H1 (cell line): ENCODE data around the gene SCAF1. TPM values are rescaled to one million over a fixed set of nuclear protein-coding genes. Genes with fewer than 3 reads are reported as not detected.

Experiments used
- CTCF ChIA-PET: fragments of 300-600 bp; sonication (Branson Sonifier 250); formaldehyde crosslinking; loops from one replicate; lab custom pipeline; 2021; ENCODE audit not compliant: partially characterized antibody; lab: Charles Lee
- POLR2A ChIA-PET: fragments of 300-600 bp; sonication (Branson Sonifier 250); formaldehyde crosslinking; loops from one replicate; lab custom pipeline; 2021; ENCODE audit warnings: inconsistent platforms; ENCODE audit not compliant: partially characterized antibody; lab: Charles Lee
- DNase-seq, 2 experiments: peaks; one replicate each; pipeline versions ENCODE4 v3.0.0 to v3.0.0-alpha.2; 2010 to 2022; ENCODE audit warnings: low spot score in 2 of 2, low read depth in 1 of 2, mixed read lengths in 1 of 2
- FAIRE-seq: peaks from 2 replicates; lab custom pipeline; 2011; peaks lifted over from hg19 to GRCh38; lab: Jason Lieb, UNC
- H2AFZ ChIP-seq: 2 replicates; pipeline ENCODE4 v1.8.1; 2012; ENCODE audit warnings: low read length, inconsistent platforms
- H2AK5ac ChIP-seq: 2 replicates; pipeline ENCODE4 v1.6.1; 2013; ENCODE audit warnings: low read depth, low read length
- H2BK120ac ChIP-seq: replicated peaks from 2 replicates; pipeline ENCODE3; 2013; ENCODE audit warnings: low read depth, low read length, inconsistent platforms
- H2BK12ac ChIP-seq: 2 replicates; pipeline ENCODE4 v1.6.1; 2013; ENCODE audit warnings: low read depth, low read length
- H2BK15ac ChIP-seq: 2 replicates; pipeline ENCODE4 v1.6.1; 2013; ENCODE audit warnings: low read length
- H2BK20ac ChIP-seq: 2 replicates; pipeline ENCODE4 v1.6.1; 2013; ENCODE audit warnings: low read length
- H2BK5ac ChIP-seq: 2 replicates; pipeline ENCODE4 v1.6.1; 2013; ENCODE audit warnings: low read depth, low read length
- H3K14ac ChIP-seq: 2 replicates; pipeline ENCODE4 v1.6.1; 2013; ENCODE audit warnings: inconsistent platforms; ENCODE audit not compliant: insufficient read length
- H3K18ac ChIP-seq: 2 replicates; pipeline ENCODE4 v1.6.1; 2013; ENCODE audit warnings: low read length; ENCODE audit errors: extremely low read depth
- H3K23ac ChIP-seq: 2 replicates; pipeline ENCODE4 v1.6.1; 2013; ENCODE audit warnings: inconsistent platforms; ENCODE audit not compliant: insufficient read length
- H3K23me2 ChIP-seq: 2 replicates; pipeline ENCODE4 v1.6.1; 2013; ENCODE audit warnings: low read depth, low read length
- H3K27ac ChIP-seq: 2 replicates; pipeline ENCODE4 v1.6.1; 2011; ENCODE audit warnings: low read depth, low read length, inconsistent platforms
- H3K27me3 ChIP-seq, 4 experiments: replicated peaks in 1 of 4; 1 replicate in 1 of 4; 2 replicates in 3 of 4; pipeline versions ENCODE4 v1.6.1 to v1.8.1; 2011 to 2013; ENCODE audit warnings: low read length in 3 of 4, mild to moderate bottlenecking in 3 of 4, inconsistent platforms in 2 of 4, mixed read lengths in 2 of 4, moderate library complexity in 1 of 4; ENCODE audit not compliant: control insufficient read depth in 3 of 4, insufficient read depth in 3 of 4; ENCODE audit errors: extremely low read depth in 1 of 4
- H3K36me3 ChIP-seq, 4 experiments: 2 replicates each; pipeline versions ENCODE4 v1.6.1 to v1.8.1; 2011 to 2013; ENCODE audit warnings: mild to moderate bottlenecking in 4 of 4, low read length in 3 of 4, moderate library complexity in 2 of 4, control low read depth in 1 of 4, inconsistent platforms in 1 of 4; ENCODE audit not compliant: insufficient read depth in 4 of 4, control insufficient read depth in 2 of 4
- H3K4ac ChIP-seq: replicated peaks from 2 replicates; pipeline ENCODE3; 2013; ENCODE audit warnings: low read length, low read depth, mixed read lengths, inconsistent platforms; ENCODE audit not compliant: insufficient read length
- H3K4me1 ChIP-seq, 4 experiments: replicated peaks in 1 of 4; 1 replicate in 1 of 4; 2 replicates in 3 of 4; pipeline versions ENCODE4 v1.6.1 to v1.8.1; 2011 to 2013; ENCODE audit warnings: low read length in 3 of 4, inconsistent platforms in 2 of 4, mixed read lengths in 1 of 4; ENCODE audit not compliant: insufficient read depth in 4 of 4, control insufficient read depth in 3 of 4
- H3K4me2 ChIP-seq, 2 experiments: 2 replicates each; pipeline versions ENCODE4 v1.6.1 to v1.8.1; 2011 to 2013; ENCODE audit warnings: low read depth in 2 of 2, low read length in 2 of 2, control low read depth in 1 of 2, inconsistent platforms in 1 of 2, mild to moderate bottlenecking in 1 of 2; ENCODE audit not compliant: insufficient read depth in 1 of 2
- H3K4me3 ChIP-seq, 4 experiments: fragments of 200-600, 300-600 bp in 1 of 4; sonication (generic), shearing (Covaris generic), sonication (Bioruptor Twin) in 1 of 4; 2 replicates each; pipeline versions ENCODE4 v1.5.1 to v1.8.1; 2011 to 2016; ENCODE audit warnings: low read length in 4 of 4, low read depth in 3 of 4, control low read depth in 2 of 4, inconsistent platforms in 2 of 4, mild to moderate bottlenecking in 2 of 4, mixed read lengths in 1 of 4, moderate library complexity in 1 of 4; ENCODE audit not compliant: insufficient read depth in 2 of 4; ENCODE audit errors: extremely low read depth in 1 of 4
- H3K56ac ChIP-seq: replicated peaks from 2 replicates; pipeline ENCODE3; 2013; ENCODE audit warnings: low read depth, mild to moderate bottlenecking, mixed read lengths, low read length, inconsistent platforms; ENCODE audit not compliant: insufficient read length
- H3K79me1 ChIP-seq: 2 replicates; pipeline ENCODE4 v1.6.1; 2013; ENCODE audit warnings: low read depth, low read length, control low read depth
- H3K79me2 ChIP-seq, 2 experiments: 2 replicates each; pipeline versions ENCODE4 v1.6.1 to v1.8.1; 2012 to 2013; ENCODE audit warnings: low read length in 2 of 2, mild to moderate bottlenecking in 2 of 2, inconsistent platforms in 1 of 2; ENCODE audit not compliant: insufficient read depth in 2 of 2, control insufficient read depth in 1 of 2
- H3K9ac ChIP-seq, 4 experiments: replicated peaks in 1 of 4; 1 replicate in 1 of 4; 2 replicates in 3 of 4; pipeline versions ENCODE4 v1.6.1 to v1.8.1; 2011 to 2013; ENCODE audit warnings: low read depth in 3 of 4, low read length in 3 of 4, control low read depth in 2 of 4, mild to moderate bottlenecking in 2 of 4, moderate library complexity in 2 of 4, inconsistent platforms in 1 of 4; ENCODE audit errors: extremely low read depth in 1 of 4
- H3K9me3 ChIP-seq, 2 experiments: 2 replicates each; pipeline versions ENCODE4 v1.6.1 to v1.8.1; 2012 to 2013; ENCODE audit warnings: mild to moderate bottlenecking in 2 of 2, moderate library complexity in 2 of 2, control low read depth in 1 of 2, inconsistent platforms in 1 of 2, low read depth in 1 of 2, low read length in 1 of 2, mixed read lengths in 1 of 2; ENCODE audit not compliant: insufficient read depth in 2 of 2
- H4K20me1 ChIP-seq, 2 experiments: replicated peaks in 1 of 2; 2 replicates each; pipeline versions ENCODE3 to v1.8.1; 2011 to 2013; ENCODE audit warnings: inconsistent platforms in 2 of 2, low read length in 2 of 2, mild to moderate bottlenecking in 1 of 2; ENCODE audit not compliant: insufficient read depth in 2 of 2, control insufficient read depth in 1 of 2
- H4K5ac ChIP-seq: 2 replicates; pipeline ENCODE4 v1.6.1; 2013; ENCODE audit warnings: low read length, low read depth, mixed read lengths, inconsistent platforms; ENCODE audit not compliant: insufficient read length
- H4K8ac ChIP-seq: 2 replicates; pipeline ENCODE4 v1.8.0; 2013; ENCODE audit warnings: mild to moderate bottlenecking, moderate library complexity, low read length, inconsistent platforms; ENCODE audit not compliant: insufficient read depth; ENCODE audit errors: extremely low read depth
- H4K91ac ChIP-seq: replicated peaks from 2 replicates; pipeline ENCODE3; 2013; ENCODE audit warnings: low read length, mixed read lengths, inconsistent platforms; ENCODE audit not compliant: insufficient read length
- ASH2L ChIP-seq: fragments of 200-600, 300-600 bp; sonication (generic); IDR thresholded peaks from one replicate; pipeline ENCODE4 v1.7.1; 2017; ENCODE audit warnings: low read length
- BACH1 ChIP-seq: IDR thresholded peaks from 2 replicates; pipeline ENCODE4 v1.6.1; 2012; ENCODE audit warnings: low read length, improper control_type of control experiment
- CTBP2 ChIP-seq: IDR thresholded peaks from 2 replicates; pipeline ENCODE4 v1.7.0; 2011; ENCODE audit warnings: borderline replicate concordance, mild to moderate bottlenecking, moderate library complexity, mixed read lengths, low read length; ENCODE audit not compliant: insufficient read depth, insufficient read length
- KDM5A ChIP-seq: fragments of 200-600 bp; IDR thresholded peaks from 2 replicates; pipeline ENCODE4 v1.7.1; 2012; ENCODE audit warnings: mild to moderate bottlenecking, low read length, inconsistent platforms, mixed read lengths
- RAD21 ChIP-seq, 2 experiments: IDR thresholded peaks in 1 of 2; conservative IDR thresholded peaks in 1 of 2; 2 replicates each; pipeline ENCODE4 v1.6.1; 2011; ENCODE audit warnings: low read depth in 2 of 2, low read length in 2 of 2, improper control_type of control experiment in 1 of 2, inconsistent platforms in 1 of 2, mild to moderate bottlenecking in 1 of 2, moderate library complexity in 1 of 2
- RBBP5 ChIP-seq: IDR thresholded peaks from 2 replicates; pipeline ENCODE4 v1.7.1; 2012; ENCODE audit warnings: low read depth, mild to moderate bottlenecking, inconsistent platforms, low read length, moderate library complexity, borderline replicate concordance
- RFX5 ChIP-seq: IDR thresholded peaks from 2 replicates; pipeline ENCODE4 v1.6.1; 2011; ENCODE audit warnings: low read depth, low read length, improper control_type of control experiment, borderline replicate concordance
- SAP30 ChIP-seq: fragments of 300-600 bp; sonication (generic); IDR thresholded peaks from 2 replicates; pipeline ENCODE4 v1.7.1; 2012; ENCODE audit warnings: low read length, moderate library complexity, mild to moderate bottlenecking, inconsistent platforms; ENCODE audit not compliant: insufficient read depth, insufficient replicate concordance
- SP4 ChIP-seq: IDR thresholded peaks from 2 replicates; pipeline ENCODE4 v1.6.1; 2012; ENCODE audit warnings: low read length, inconsistent platforms
- SUZ12 ChIP-seq: fragments of 200-600 bp; sonication (generic); IDR thresholded peaks from 2 replicates; pipeline ENCODE4 v1.6.1; 2012; ENCODE audit warnings: mild to moderate bottlenecking, inconsistent platforms, low read length, moderate library complexity, mixed read lengths
- YY1 ChIP-seq: IDR thresholded peaks from 2 replicates; pipeline ENCODE4 v1.6.1; 2011; ENCODE audit warnings: low read depth, mild to moderate bottlenecking, low read length
- WGBS, 2 experiments: shearing (Covaris generic) in 1 of 2; methylation state at CpG; one replicate each; pipeline versions ENCODE4 v1.1.6 to v1.1.7; 2013 to 2015; ENCODE audit warnings: low lambda C conversion rate in 2 of 2, mixed read lengths in 2 of 2, inconsistent platforms in 1 of 2, low coverage in 1 of 2, missing lambda C conversion rate in 1 of 2; ENCODE audit not compliant: insufficient replicate concordance in 2 of 2, insufficient coverage in 1 of 2, insufficient read length in 1 of 2; ENCODE audit errors: extremely low coverage in 1 of 2, missing lambda C conversion rate in 1 of 2; 5-methylcytosine and 5-hydroxymethylcytosine counted together
- polyA plus RNA-seq, 7 experiments: library from polyadenylated mRNA; depleted of rRNA in 3 of 7; stranded (reverse) in 5 of 7; unstranded in 2 of 7; fragments of >200 nt in 5 of 7; fragments of 200-250 nt in 2 of 7; gene quantifications; 1 replicate in 5 of 7; 2 replicates in 1 of 7; 4 replicates in 1 of 7; pipeline versions ENCODE4 v1.2.1 to v1.2.3, GENCODE V29; 2011 to 2013; ENCODE audit warnings: missing spikeins in 2 of 7, mixed read lengths in 2 of 7
- total RNA-seq: library from RNA; stranded (reverse); fragmentation: NEBNext Ultra II Directional; extraction: Animal tissue kit (Norgen Biotek cat#: 25700); gene quantifications from 2 replicates; pipeline ENCODE4 v1.2.1, GENCODE V29; 2021

The SCAF1 gene
- total and polyA plus RNA-seq, 2 of the 8 experiments (the other 6 are each of a cell fraction or from before 2014, with no cell fraction given), result 9.7 to 81.7 TPM

DNA sequence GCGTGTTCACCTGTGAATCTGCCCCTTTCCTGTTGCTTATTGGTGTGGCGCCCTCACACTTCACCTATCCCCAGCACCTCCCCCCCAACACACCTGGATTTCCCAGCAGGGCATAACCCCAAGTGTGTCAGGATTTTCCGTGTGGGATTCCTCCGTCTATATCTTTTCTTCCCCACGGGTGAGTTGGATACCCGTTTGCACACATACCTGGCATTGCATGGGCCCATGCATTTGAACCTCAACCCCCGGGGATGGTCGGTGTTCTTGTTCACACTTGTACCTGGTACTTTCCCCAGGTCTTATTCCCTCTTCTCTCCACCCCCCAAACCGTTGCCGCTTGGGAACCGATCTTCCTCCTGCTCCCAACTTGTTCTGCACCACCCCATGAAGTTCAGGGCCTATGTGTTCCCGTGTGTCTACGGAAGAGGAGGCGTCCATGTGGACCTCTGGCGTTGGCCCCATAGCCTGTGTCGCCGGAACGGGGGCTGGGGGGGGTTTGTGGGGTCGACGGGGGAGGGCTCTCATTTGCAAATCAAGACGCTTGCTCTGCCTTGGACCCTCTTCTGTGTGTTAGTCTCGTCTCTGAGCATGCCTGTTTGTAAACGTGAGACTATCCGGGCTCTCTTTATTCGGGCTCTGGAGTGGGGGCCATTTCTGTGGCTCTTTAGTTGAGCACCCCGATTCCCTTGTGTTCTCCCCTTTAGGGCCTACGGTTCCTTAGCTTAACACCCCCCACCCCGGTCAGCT lies 49.4 kb upstream of the SCAF1 start:
- POLR2A ChIA-PET, result interaction anchor here (0.6 to 37.8 kb wide), 16 partner anchors 12 to 106 kb away, joined by 3 to 840 read pairs (median 4); partner anchors contain the start of genes NOSIP, PRMT1, PRRG2 and RPS11
- TF ChIP-seq RFX5, result no peak
- no peak for TF ChIP-seq ASH2L
- TF ChIP-seq RBBP5, result 0 out of 2 replicates have a peak, but pooled peaks have one; percentile 7
- no peak for TF ChIP-seq CTBP2
- TF ChIP-seq YY1, result no peak
- no peak for TF ChIP-seq SP4
- peak; percentile 61 for TF ChIP-seq SAP30
- peak; percentile 8; the same call in 1 of the 2 replicates for TF ChIP-seq SUZ12
- TF ChIP-seq RAD21 (IDR thresholded peaks at IDR 0.05 in 1 of 2, conservative IDR thresholded peaks at IDR 0.05 in 1 of 2; ENCODE audit: low read depth in 2 of 2, low read length in 2 of 2), result no peak
- TF ChIP-seq BACH1, result no peak
- 0 out of 2 replicates have a peak, but pooled peaks have one; percentile 13 for TF ChIP-seq KDM5A

More for the DNA sequence above, 49.4 kb upstream of the SCAF1 start:
- H3K14ac ChIP-seq, result no peak overlapping the region
- H3K27me3 ChIP-seq, result no peaks in the 10 kb centered on the region
- peaks cover 20% of the 10 kb centered on the region for H3K23me2 ChIP-seq
- H3K56ac ChIP-seq, result peak overlapping the region; percentile 49
- H3K79me1 ChIP-seq, result peaks cover 8% of the 10 kb centered on the region
- no peak overlapping the region for H2BK20ac ChIP-seq
- DNase-seq (no peak), FAIRE-seq (no peak)
- H3K4me2 ChIP-seq, result peak overlapping the region; percentile 87 to 95
- WGBS, 2 experiments, result 1% methylated on average over 25 of the region's 28 CpGs; no CpG with 5 or more reads in 1 of the 2 experiments
- H3K18ac ChIP-seq, result peak overlapping the region; percentile 72
- H3K9ac ChIP-seq, result peak overlapping the region; percentile 53 to 83 (median 74)
- no peak overlapping the region for H2AFZ ChIP-seq
- H3K9me3 ChIP-seq, result no peaks in the 10 kb centered on the region
- H2BK12ac ChIP-seq, result no peak overlapping the region
- peak overlapping the region; percentile 32 for H4K91ac ChIP-seq
- peak overlapping the region; percentile 51 for H3K4ac ChIP-seq
- peaks cover 12 to 38% (median 24%) of the 10 kb centered on the region in 4 experiments; a peak in 7 of 8 replicates for H3K36me3 ChIP-seq
- peak overlapping the region; percentile 82 for H4K5ac ChIP-seq
- H2AK5ac ChIP-seq, result no peak overlapping the region
- no peak overlapping the region; the same call in 1 of the 2 replicates for H4K8ac ChIP-seq
- H4K20me1 ChIP-seq, result peaks cover 0 to 6% of the 10 kb centered on the region in 2 experiments
- H3K4me1 ChIP-seq, result peaks cover 3 to 9% (median 4%) of the 10 kb centered on the region in 4 experiments; a peak in 6 of 7 replicates
- H3K79me2 ChIP-seq, result peaks cover 4 to 31% of the 10 kb centered on the region in 2 experiments; a peak in 3 of 4 replicates
- H2BK120ac ChIP-seq, result no peak overlapping the region
- peak overlapping the region; percentile 92 for H2BK5ac ChIP-seq
- H3K27ac ChIP-seq, result peak overlapping the region; percentile 56; the same call in 1 of the 2 replicates
- CTCF ChIA-PET, result interaction anchor here (1.0 kb wide), 1 partner anchor 11 kb away, joined by 3 read pairs; the partner anchor contains the start of gene PRRG2
- H3K4me3 ChIP-seq, result peak overlapping the region; percentile 95 to 100 (median 96)
- H2BK15ac ChIP-seq, result peak overlapping the region; percentile 83; the same call in 1 of the 2 replicates
- no peak overlapping the region for H3K23ac ChIP-seq
